Measurements from ENCODE around the gene C19orf38.

C19orf38 gene, protein sequence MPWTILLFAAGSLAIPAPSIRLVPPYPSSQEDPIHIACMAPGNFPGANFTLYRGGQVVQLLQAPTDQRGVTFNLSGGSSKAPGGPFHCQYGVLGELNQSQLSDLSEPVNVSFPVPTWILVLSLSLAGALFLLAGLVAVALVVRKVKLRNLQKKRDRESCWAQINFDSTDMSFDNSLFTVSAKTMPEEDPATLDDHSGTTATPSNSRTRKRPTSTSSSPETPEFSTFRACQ

DNA sequence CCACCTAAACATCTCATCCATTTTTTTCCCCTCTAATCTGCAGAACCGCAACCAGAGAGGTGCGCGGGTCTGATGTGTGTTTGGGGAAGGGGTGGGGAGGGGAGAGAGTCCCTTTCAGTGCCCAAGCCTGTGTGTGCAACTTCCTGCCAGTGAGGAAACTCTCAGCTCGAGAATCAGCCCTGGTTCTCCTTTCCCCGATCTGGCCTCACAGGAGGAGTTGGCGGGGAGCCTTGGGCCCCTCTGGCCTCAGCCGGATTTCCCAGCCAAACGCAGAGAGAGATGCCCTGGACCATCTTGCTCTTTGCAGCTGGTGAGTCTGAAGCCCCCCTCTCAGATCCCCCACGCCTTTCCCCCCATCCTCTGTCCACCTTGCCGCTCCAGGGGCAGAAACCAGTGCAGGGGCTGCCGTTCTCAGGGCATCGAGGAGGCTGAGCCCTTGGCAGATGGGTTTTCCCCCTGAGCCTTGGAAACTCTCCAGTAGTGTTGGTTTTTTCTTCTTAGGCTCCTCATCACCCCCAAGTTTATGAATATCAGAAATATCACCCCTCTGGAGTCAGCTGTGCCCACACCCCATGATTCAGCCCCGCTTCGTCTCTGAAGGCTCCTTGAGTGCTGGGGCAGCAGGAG is at the start of gene C19orf38:
Gene C19orf38 (plus strand): TSS at position 186 of the 627 bp plus-strand sequence. CDS start 94 bp downstream, at position 280.
- DNase-seq, result no peak

GRCh38 chr19:10800488-10800887 is 47.7 kb upstream of the C19orf38 start:
- DNase-seq, result no peak

- DNase-seq, result no peak
These were observed 45.7 kb upstream of the C19orf38 start for GRCh38 chr19:10802479-10802878.

- DNase-seq, result no peak
These were observed 45.0 kb upstream of the C19orf38 start for GRCh38 chr19:10803252-10803651.

- DNase-seq, result no peak
These were observed 43.0 kb upstream of the C19orf38 start for GRCh38 chr19:10805065-10805757.

DNA sequence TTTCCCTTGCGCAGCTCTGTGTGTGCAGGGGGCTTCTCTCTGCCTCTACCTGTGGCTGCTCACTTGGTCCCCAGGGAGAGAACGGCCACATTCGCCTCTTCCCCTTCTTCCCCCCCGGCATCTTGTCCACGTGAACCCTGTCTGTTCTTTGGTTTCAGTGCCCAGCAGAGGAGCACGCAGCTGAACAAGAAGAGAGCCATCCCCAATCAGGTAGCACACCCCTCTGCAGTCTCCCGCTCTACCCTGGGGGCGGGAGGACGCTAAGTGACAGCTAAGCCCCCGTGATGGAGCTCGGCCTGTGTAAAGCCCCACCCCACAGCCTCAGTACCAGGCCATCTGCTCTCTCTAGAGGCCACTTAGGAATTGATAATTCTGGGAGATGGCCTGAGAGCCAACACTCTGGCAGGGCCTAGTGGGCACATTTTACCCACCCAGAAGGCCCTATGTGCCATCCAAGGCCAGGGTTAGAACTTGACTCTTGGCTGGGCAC is 42.4 kb upstream of the C19orf38 start:
- DNase-seq, result no peak

DNA sequence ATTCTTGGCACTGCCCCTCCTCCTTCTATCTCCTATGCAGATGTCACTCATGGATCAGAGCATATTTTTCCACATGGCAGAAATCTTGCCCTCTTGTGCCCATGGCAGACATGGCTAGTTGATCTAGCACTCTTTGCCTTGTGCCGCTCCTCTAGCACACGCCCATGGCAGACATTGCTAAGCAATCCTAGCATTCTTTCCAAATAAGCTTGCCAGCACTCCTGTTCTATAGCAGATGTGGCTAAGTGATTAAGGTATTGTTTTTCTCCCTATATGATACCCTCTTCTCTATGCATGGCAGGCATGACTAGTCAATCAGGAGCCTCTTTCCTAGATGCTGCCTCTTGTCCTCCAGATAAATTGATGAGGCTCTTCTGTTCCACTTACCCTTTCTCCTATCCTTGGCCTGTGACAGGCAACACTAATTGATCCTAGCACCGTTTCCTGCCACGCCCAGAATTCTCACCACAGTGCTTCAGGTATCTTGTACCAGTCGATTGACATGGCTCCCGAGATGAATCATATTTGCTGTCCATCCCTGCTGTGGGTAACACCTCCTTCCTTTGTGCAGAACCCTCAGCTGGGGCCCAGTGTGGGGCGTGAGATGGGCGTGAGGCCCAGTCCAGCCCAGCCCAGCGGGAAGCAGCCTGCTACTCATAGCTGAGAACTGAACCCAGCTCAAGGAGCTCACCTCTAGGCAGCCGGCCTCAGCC is 39.1 kb upstream of the C19orf38 start:
- DNase-seq, result peak in 1 of 3 experiments; percentile 7

DNA sequence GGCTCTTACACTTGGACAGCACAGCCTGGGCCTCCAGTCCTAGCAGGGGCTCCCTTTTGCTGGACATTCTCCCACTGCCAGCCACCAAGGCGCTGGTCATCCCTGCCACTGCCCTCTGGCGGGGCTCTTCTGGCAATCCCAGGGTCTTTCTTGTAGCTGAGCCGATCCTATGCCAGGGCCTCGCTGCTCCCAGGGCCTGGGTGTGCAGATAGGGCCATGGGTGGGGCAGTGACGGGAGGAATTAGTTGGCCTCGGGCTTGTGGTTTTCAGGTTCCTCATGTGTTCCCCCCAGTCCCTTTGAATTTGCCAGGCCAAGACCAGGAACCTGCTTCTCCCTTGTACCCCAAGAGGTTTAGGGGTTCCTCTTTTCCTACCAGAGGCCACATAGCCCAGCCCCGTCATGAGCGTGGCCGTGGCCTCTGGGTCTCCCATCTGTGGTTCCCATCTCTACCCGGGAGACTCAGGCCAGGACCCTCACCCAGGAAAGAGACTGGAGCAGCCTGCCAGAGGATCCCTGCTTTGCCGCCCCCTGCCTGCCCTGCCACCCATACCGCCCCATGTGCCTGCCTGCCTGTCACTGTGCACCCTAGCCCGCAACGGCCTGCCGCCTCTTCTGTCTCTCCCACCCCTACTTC is 38.4 kb upstream of the C19orf38 start:
- DNase-seq, result no peak

- DNase-seq, result no peak
These were observed 36.7 kb upstream of the C19orf38 start for GRCh38 chr19:10811391-10812111.

- DNase-seq, result no peak
These were observed 36.0 kb upstream of the C19orf38 start for GRCh38 chr19:10812196-10812595.

GRCh38 chr19:10812902-10813404 is 35.3 kb upstream of the C19orf38 start:
- DNase-seq, result no peak

- DNase-seq, result no peak
These were observed 33.1 kb upstream of the C19orf38 start for GRCh38 chr19:10815007-10815536.

DNA sequence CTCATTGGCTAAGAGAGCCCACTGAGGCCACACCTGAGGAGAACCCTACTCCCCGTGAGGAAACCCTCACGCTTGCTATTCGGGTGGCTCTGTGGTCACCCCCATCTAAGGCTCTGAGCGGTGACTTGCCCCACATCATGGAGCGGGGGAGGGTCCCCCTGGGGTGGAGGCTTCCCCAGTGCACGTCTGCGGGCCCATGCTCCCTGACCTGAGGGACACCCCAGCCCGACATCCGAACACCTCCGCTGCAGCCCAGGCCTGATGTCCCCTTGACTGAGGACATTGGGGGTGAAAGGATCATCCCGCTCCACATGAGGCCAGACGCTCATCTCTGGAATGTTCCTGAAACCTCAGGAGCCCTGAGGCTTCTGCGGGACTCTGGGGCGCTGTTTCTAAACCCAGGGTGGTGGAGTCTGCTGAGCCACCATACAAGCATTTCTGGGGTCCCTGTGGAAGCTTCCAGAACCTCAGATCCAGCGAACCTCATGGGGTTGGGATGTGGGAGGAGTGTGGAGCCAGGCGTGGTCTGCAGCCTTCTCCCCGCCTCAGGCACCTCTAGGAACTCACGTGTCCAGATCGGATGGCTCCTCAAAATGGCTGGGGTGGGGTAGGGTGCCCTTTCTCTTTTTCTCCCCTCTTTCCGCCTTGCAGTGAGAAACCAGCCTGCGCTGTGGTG is 32.1 kb upstream of the C19orf38 start:
- no peak for DNase-seq

DNA sequence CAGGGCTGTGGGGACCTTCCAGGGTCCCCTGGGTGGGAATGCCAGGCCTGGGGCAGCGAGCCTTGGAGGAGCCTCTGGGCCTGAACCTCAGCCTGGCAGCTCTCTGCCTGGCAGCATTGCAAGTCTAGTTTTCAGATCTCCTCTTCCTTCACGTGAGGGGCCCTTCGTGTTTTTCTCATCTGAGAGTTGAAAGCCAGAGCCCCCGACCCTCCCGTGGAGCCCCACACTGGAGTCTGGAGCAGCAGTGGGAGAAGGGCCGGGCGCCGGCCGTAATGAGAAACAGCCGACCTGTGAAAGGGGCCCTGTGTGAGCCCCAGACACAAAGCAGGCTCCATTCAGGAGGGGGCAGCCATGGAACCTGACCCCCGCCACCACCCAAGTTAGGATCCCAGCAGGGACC is 31.5 kb upstream of the C19orf38 start:
- no peak for DNase-seq

DNA sequence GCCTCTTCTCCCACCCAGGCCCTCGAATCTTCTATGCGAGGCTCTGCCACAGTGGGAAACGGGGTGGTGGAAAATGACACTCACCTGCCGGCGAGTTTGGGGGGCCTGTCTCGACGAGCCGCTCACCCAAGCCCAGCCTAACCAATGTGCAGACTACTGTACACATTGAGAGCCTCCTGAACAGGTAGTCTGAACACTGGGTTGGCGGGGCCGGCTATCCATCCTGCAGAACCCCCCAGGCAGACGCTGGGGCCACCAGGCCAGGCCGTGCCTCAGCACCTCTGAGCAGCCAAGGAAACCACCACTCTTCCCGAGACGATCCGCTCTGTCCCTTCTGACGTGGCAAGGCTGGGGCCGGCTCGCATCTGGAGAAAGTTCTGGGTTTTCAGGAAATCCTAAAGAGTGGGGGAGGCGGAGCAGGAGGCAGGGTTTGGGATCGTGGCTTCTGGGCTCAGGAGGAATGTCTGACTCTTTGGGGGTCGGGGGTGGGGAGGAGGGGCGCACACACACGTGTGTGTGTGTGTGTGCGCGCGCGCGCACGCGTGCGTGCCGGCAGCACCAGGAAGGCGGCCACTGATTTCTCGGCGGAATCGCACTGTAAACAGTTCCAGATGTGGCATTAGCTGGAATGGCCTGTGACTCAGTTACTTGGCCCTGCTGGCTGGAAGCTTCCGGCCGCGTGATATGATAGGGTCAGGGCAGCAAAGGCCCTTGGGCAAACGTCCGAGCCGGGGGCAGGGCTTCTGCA is 30.8 kb upstream of the C19orf38 start:
- no peak for DNase-seq

GRCh38 chr19:10818301-10819123 is 29.7 kb upstream of the C19orf38 start:
- DNase-seq, result no peak

DNA sequence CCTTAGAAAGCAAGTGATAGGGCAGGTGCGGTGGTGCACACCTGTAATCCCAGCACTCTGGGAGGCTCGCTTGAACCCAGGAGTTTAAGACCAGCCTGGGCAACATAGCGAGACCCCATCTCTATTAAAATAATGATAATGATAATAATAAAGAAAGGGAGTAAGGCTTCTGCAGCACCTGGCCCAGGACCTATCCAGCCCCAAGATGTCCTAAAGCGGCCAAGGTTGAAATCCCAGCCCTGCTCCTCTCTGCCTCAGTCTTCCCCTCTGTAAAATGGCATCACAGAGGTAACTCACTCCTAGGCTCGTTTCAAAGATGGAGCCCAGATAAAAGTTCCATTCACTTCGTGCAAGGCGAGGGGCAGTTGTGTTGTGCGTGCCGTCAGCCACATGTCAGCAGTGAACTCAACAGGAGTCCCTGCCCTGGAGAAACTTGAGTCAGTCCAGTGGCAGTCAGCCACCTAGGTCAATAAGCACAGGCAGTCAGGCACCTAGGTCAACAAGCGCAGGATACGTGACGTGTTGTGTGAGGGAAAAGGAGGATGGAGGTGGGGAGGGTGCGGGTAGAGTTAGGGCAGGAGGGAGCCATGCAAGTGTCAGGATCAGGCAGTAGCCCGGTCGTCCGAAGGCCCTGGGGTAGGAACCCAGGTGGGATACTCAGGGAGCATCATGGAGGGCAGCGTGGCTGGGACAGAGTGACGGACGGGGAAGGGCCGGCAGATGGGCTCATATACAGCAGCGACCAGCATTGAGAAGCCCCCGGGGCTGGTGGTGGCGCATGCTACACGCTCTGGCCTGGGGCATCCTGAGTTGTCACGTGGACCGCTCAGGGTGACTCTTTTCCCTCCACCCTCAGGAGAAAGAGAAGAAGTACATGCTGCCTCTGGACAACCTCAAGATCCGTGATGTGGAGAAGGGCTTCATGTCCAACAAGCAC is 28.8 kb upstream of the C19orf38 start:
- no peak for DNase-seq

DNA sequence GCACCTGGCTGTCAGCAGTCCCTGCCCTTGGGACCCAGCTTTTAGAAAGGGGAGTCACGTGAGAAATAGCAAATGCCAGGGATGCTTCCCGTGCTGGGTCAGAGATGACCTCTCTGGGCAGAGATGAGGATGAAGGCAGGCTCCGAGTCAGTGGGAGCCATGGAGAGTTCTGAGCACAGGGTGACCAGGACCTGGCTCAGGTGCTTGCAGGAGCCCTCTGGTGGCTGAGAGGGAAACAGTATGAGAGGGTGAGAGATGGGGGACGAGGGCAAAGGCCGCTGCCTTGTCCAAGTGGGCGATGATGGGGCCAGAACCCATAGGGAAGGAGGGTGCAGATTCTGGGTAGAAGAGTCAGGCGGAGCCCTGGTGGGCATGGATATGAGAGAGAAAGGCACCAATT is 28.0 kb upstream of the C19orf38 start:
- DNase-seq, result no peak
